A549 (cell line): Measurements from ENCODE around the gene TRAPPC5. TPM values are rescaled to one million over a fixed set of nuclear protein-coding genes. Genes with fewer than 3 reads are reported as not detected.

ENCODE experiments used
- ATAC-seq, 2 experiments: fragments of 200-7000 bp in 1 of 2; fragments of >200 bp in 1 of 2; cut with Nextera tagmentation in 1 of 2; cut with Tn5 transposase in 1 of 2; 3 replicates each; pipeline versions ENCODE4 v1.8.0 to v1.9.1; 2018 to 2020; ENCODE audit warnings: mild to moderate bottlenecking in 1 of 2, moderate library complexity in 1 of 2
- CTCF ChIA-PET: fragments of 300-600 bp; sonication (Branson Sonifier 250); formaldehyde crosslinking; extraction: SDS; loops from one replicate; lab custom pipeline; 2021; ENCODE audit warnings: antibody characterized with exemption, inconsistent platforms; lab: Yijun Ruan, JAX
- POLR2A ChIA-PET: fragments of 350-600 bp; formaldehyde crosslinking; extraction: SDS; loops from one replicate; lab custom pipeline; 2021; ENCODE audit warnings: antibody characterized with exemption, inconsistent platforms; lab: Yijun Ruan, JAX
- DNase-seq, 2 experiments: peaks; one replicate each; pipeline versions ENCODE4 v3.0.0 to v3.0.0-alpha.2; 2011 to 2016; ENCODE audit warnings: low read depth in 1 of 2, low spot score in 1 of 2
- FAIRE-seq: peaks from 2 replicates; lab custom pipeline; 2011; peaks lifted over from hg19 to GRCh38; lab: Jason Lieb, UNC
- H3K27ac ChIP-seq, 2 experiments: fragments of >200 bp; sonication (Bioruptor Twin); formaldehyde crosslinking; 3 replicates each; pipeline ENCODE4 v1.5.1; 2016 to 2017
- H3K4me1 ChIP-seq: fragments of >200 bp; sonication (Bioruptor Twin); formaldehyde crosslinking; 3 replicates; pipeline ENCODE4 v1.6.1; 2016
- H3K4me2 ChIP-seq: fragments of >200 bp; sonication (Bioruptor Twin); formaldehyde crosslinking; 3 replicates; pipeline ENCODE4 v1.6.1; 2016
- H3K4me3 ChIP-seq: fragments of >200 bp; sonication (Bioruptor Twin); formaldehyde crosslinking; 3 replicates; pipeline ENCODE4 v1.5.1; 2016
- H3K9me3 ChIP-seq: fragments of >200 bp; sonication (Bioruptor Twin); formaldehyde crosslinking; 3 replicates; pipeline ENCODE4 v1.6.1; 2016
- CBX8 ChIP-seq: fragments of 200-600 bp; sonication (generic); IDR thresholded peaks from 2 replicates; pipeline ENCODE4 v1.6.1; 2016
- EHF ChIP-seq: fragments of 250-450 bp; sonication (Bioruptor Pico); IDR thresholded peaks from 2 replicates; pipeline ENCODE4 v1.5.0; 2020; ENCODE audit warnings: mild to moderate bottlenecking
- ESRRA ChIP-seq: fragments of 150-350 bp; IDR thresholded peaks from 2 replicates; pipeline ENCODE4 v1.6.1; 2014; ENCODE audit warnings: mild to moderate bottlenecking, low read length, borderline replicate concordance
- HEYL ChIP-seq: fragments of 250-450 bp; sonication (Bioruptor Pico); IDR thresholded peaks from 2 replicates; pipeline ENCODE4 v1.8.0; 2021; ENCODE audit warnings: mild to moderate bottlenecking, moderate library complexity
- HOXA7 ChIP-seq: fragments of 250-450 bp; sonication (Bioruptor Pico); IDR thresholded peaks from 2 replicates; pipeline ENCODE4 v1.5.0; 2020; ENCODE audit warnings: mild to moderate bottlenecking, moderate library complexity
- HOXB13 ChIP-seq: fragments of 250-450 bp; sonication (Bioruptor Pico); IDR thresholded peaks from 2 replicates; pipeline ENCODE4 v1.5.0; 2020; ENCODE audit warnings: low read depth, mild to moderate bottlenecking, moderate library complexity
- HOXB5 ChIP-seq: fragments of 250-450 bp; sonication (Bioruptor Pico); IDR thresholded peaks from 2 replicates; pipeline ENCODE4 v1.5.0; 2020; ENCODE audit warnings: mild to moderate bottlenecking, moderate library complexity
- MYC ChIP-seq: IDR thresholded peaks from 2 replicates; pipeline ENCODE4 v1.6.1; 2012; ENCODE audit warnings: mild to moderate bottlenecking, inconsistent platforms, low read length, improper control_type of control experiment, borderline replicate concordance
- NFE2L2 ChIP-seq: fragments of 150-350 bp; conservative IDR thresholded peaks from 2 replicates; pipeline ENCODE4 v1.6.1; 2014; ENCODE audit warnings: low read length
- NPAS2 ChIP-seq: fragments of 250-450 bp; sonication (Bioruptor Pico); IDR thresholded peaks from 2 replicates; pipeline ENCODE4 v1.8.0; 2022; ENCODE audit warnings: mild to moderate bottlenecking, moderate library complexity, borderline replicate concordance
- NR3C1 ChIP-seq: fragments of >200 bp; sonication (Bioruptor Twin); formaldehyde crosslinking; IDR thresholded peaks from 3 replicates; pipeline ENCODE4 v1.6.1; 2017
- PHF8 ChIP-seq: fragments of 200-600 bp; sonication (generic); IDR thresholded peaks from 2 replicates; pipeline ENCODE4 v1.6.1; 2016; ENCODE audit warnings: low read depth, mild to moderate bottlenecking, antibody characterized with exemption, moderate library complexity, borderline replicate concordance
- POLR2A ChIP-seq: IDR thresholded peaks from 2 replicates; pipeline ENCODE4 v1.6.1; 2012; ENCODE audit warnings: mild to moderate bottlenecking, low read length
- RFX5 ChIP-seq: fragments of 450-650 bp; IDR thresholded peaks from 2 replicates; pipeline ENCODE4 v1.7.1; 2014; ENCODE audit warnings: antibody characterized with exemption, mild to moderate bottlenecking, moderate library complexity
- RNF2 ChIP-seq: fragments of 200-600 bp; sonication (generic); IDR thresholded peaks from 2 replicates; pipeline ENCODE4 v1.6.1; 2016; ENCODE audit warnings: low read depth, mild to moderate bottlenecking, antibody characterized with exemption, moderate library complexity, borderline replicate concordance
- SMC3 ChIP-seq: fragments of >200 bp; sonication (Bioruptor Twin); formaldehyde crosslinking; IDR thresholded peaks from 3 replicates; pipeline ENCODE4 v1.6.1; 2018; ENCODE audit warnings: inconsistent platforms
- ZSCAN20 ChIP-seq: fragments of 250-450 bp; sonication (Bioruptor Pico); IDR thresholded peaks from 2 replicates; pipeline ENCODE4 v1.8.0; 2022; ENCODE audit warnings: mild to moderate bottlenecking, moderate library complexity
- WGBS: methylation state at CpG from one replicate; pipeline ENCODE4 v1.1.6; 2017; ENCODE audit errors: missing lambda C conversion rate; 5-methylcytosine and 5-hydroxymethylcytosine counted together
- polyA plus RNA-seq, 4 experiments: library from polyadenylated mRNA; depleted of rRNA in 3 of 4; stranded (reverse); fragments of >200 nt; fragmentation: RNase III in 1 of 4; extraction: RNeasy Plus Mini Kit Qiagen cat#74134 plus additional on column Dnase treatment in 1 of 4; gene quantifications; 2 replicates in 3 of 4; 3 replicates in 1 of 4; pipeline ENCODE4 v1.2.3, GENCODE V29; 2011 to 2017
- TF ChIP-seq, protein P1 (sequence below): fragments of 450-650 bp; IDR thresholded peaks from 2 replicates; pipeline ENCODE4 v1.6.1; 2014; ENCODE audit warnings: antibody characterized with exemption
- TF ChIP-seq, protein P2 (sequence below): IDR thresholded peaks from 2 replicates; pipeline ENCODE4 v1.6.1; 2012
- TF ChIP-seq, protein P3 (sequence below): fragments of 150-350 bp; IDR thresholded peaks from 2 replicates; pipeline ENCODE4 v1.6.1; 2014; ENCODE audit warnings: low read depth, mild to moderate bottlenecking, low read length
- TF ChIP-seq, protein P4 (sequence below): fragments of 250-450 bp; sonication (Bioruptor Pico); IDR thresholded peaks from 2 replicates; pipeline ENCODE4 v1.5.0; 2020; ENCODE audit warnings: low read depth, mild to moderate bottlenecking, moderate library complexity
- TF ChIP-seq, protein P5 (sequence below): IDR thresholded peaks from 2 replicates; pipeline ENCODE4 v1.6.1; 2012
- TF ChIP-seq, protein P6 (sequence below): IDR thresholded peaks from 2 replicates; pipeline ENCODE4 v1.6.1; 2012; ENCODE audit warnings: low read depth, borderline replicate concordance

Gene TRAPPC5
- polyA plus RNA-seq, 2 of the 4 experiments (the other 2 are of a cell fraction): 31.6 to 59.8 TPM

DNA sequence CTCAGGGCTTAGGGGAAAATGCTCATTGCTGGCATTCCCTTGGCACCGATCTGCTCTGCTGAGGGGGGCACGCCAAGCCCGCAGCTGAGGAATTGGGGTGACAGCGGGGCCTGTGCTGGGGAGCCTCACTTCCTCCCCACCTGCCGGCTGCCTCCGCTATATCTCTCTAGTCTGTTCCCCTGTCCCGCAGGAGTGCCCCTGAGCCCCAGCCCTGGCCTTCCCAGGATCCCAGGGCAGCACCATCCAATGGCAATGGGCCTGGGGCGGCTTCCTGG is 34.3 kb upstream of the TRAPPC5 start:
- POLR2A ChIA-PET: no interaction called here
- no peaks in the 10 kb centered on the region for H3K9me3 ChIP-seq
- CTCF ChIA-PET: no interaction called here
- WGBS: 100% methylated on average over 2 of the region's 8 CpGs
- H3K27ac ChIP-seq: no peak overlapping the region
- ATAC-seq (no peak), FAIRE-seq (no peak), DNase-seq (no peak)
- TF ChIP-seq NPAS2 (CRISPR knock-in tag): no peak
- no peak for TF ChIP-seq RFX5
- TF ChIP-seq, protein P1, sequence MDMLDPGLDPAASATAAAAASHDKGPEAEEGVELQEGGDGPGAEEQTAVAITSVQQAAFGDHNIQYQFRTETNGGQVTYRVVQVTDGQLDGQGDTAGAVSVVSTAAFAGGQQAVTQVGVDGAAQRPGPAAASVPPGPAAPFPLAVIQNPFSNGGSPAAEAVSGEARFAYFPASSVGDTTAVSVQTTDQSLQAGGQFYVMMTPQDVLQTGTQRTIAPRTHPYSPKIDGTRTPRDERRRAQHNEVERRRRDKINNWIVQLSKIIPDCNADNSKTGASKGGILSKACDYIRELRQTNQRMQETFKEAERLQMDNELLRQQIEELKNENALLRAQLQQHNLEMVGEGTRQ: no peak
- TF ChIP-seq HOXB5 (CRISPR knock-in tag): no peak
- H3K4me1 ChIP-seq: no peaks in the 10 kb centered on the region
- H3K4me3 ChIP-seq: no peak overlapping the region
- H3K4me2 ChIP-seq: no peak overlapping the region

DNA sequence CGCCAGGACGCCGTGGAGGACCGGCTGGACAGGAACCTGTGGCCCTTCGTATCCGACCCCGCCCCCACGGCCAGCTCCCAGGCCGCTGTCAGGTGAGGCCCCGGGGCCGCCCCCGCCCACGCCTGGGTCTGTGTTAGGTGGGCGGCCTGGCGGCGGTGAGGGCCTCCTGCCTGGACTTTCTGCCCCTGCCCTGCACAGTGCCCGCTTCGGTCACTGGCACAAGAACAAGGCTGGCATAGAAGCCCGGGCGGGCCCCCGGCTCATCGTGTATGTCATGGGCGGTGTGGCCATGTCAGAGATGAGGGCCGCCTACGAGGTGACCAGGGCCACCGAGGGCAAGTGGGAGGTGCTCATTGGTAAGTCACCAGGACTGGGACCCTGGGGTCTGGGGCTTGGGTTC is 33.5 kb upstream of the TRAPPC5 start:
- ATAC-seq: no peak
- H3K27ac ChIP-seq: no peak overlapping the region
- 90% methylated on average over 2 of the region's 26 CpGs for WGBS
- H3K4me3 ChIP-seq: no peak overlapping the region
- FAIRE-seq: no peak
- DNase-seq: no peak
- no peaks in the 10 kb centered on the region for H3K4me1 ChIP-seq
- H3K4me2 ChIP-seq: no peak overlapping the region
- POLR2A ChIA-PET: no interaction called here
- TF ChIP-seq NFE2L2 (no peak), EHF (CRISPR knock-in tag) (no peak), SMC3 (no peak), ZSCAN20 (CRISPR knock-in tag) (no peak), HOXB5 (CRISPR knock-in tag) (no peak), HOXB13 (CRISPR knock-in tag) (no peak), HEYL (CRISPR knock-in tag) (no peak), MYC (no peak), ESRRA (no peak), NPAS2 (CRISPR knock-in tag) (no peak), RNF2 (no peak), HOXA7 (CRISPR knock-in tag) (no peak), NR3C1 (no peak)
- TF ChIP-seq, protein P2, sequence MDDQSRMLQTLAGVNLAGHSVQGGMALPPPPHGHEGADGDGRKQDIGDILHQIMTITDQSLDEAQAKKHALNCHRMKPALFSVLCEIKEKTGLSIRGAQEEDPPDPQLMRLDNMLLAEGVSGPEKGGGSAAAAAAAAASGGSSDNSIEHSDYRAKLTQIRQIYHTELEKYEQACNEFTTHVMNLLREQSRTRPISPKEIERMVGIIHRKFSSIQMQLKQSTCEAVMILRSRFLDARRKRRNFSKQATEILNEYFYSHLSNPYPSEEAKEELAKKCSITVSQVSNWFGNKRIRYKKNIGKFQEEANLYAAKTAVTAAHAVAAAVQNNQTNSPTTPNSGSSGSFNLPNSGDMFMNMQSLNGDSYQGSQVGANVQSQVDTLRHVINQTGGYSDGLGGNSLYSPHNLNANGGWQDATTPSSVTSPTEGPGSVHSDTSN: no peak
- TF ChIP-seq, protein P3, sequence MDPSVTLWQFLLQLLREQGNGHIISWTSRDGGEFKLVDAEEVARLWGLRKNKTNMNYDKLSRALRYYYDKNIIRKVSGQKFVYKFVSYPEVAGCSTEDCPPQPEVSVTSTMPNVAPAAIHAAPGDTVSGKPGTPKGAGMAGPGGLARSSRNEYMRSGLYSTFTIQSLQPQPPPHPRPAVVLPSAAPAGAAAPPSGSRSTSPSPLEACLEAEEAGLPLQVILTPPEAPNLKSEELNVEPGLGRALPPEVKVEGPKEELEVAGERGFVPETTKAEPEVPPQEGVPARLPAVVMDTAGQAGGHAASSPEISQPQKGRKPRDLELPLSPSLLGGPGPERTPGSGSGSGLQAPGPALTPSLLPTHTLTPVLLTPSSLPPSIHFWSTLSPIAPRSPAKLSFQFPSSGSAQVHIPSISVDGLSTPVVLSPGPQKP: no peak
- TF ChIP-seq, protein P4, sequence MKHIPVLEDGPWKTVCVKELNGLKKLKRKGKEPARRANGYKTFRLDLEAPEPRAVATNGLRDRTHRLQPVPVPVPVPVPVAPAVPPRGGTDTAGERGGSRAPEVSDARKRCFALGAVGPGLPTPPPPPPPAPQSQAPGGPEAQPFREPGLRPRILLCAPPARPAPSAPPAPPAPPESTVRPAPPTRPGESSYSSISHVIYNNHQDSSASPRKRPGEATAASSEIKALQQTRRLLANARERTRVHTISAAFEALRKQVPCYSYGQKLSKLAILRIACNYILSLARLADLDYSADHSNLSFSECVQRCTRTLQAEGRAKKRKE (CRISPR knock-in tag): no peak
- CTCF ChIA-PET: interaction anchor here (1.0 kb wide), 1 partner anchor 10 kb away, joined by 3 read pairs; no protein-coding TSS in a partner anchor
- no peaks in the 10 kb centered on the region for H3K9me3 ChIP-seq

DNA sequence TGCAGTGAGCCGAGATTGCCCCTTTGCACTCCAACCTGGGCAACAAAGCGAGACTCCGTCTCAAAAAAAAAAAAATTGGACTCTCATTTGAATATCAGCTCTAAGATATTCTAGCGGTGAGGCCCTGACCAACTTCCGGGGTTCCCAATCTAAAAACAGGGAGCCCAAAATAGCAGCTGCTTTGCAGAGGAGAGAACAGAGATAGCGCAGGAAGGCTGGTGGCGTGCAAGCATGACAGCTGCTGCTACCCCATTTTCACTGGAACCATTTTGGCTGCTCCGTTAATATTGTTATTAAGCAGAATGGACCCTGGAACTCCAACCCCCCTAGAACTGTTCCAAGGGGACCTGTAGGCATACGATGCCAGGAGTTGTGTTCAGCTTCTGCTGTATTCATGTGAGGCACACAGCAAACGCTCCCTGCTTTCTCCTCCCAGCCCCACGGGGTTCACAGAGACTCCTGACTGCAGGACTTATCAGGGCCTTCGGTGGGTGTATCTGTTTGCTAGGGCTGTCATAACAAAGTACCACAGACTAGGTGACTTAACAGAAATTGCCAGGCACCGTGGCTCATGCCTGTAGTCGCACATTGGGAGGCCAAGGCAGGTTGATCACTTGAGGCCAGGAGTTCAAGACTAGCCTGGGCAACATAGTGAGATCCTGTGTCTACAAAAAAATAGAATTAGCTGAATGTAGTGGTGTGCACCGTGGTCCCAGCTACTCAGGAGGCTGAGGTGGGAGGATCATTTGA is 32.2 kb upstream of the TRAPPC5 start:
- FAIRE-seq: no peak
- WGBS: 88% methylated on average over 12 of the region's 15 CpGs
- H3K4me3 ChIP-seq: no peak overlapping the region
- TF ChIP-seq, protein P5, sequence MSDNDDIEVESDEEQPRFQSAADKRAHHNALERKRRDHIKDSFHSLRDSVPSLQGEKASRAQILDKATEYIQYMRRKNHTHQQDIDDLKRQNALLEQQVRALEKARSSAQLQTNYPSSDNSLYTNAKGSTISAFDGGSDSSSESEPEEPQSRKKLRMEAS: no peak
- TF ChIP-seq, protein P6, sequence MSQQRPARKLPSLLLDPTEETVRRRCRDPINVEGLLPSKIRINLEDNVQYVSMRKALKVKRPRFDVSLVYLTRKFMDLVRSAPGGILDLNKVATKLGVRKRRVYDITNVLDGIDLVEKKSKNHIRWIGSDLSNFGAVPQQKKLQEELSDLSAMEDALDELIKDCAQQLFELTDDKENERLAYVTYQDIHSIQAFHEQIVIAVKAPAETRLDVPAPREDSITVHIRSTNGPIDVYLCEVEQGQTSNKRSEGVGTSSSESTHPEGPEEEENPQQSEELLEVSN: no peak
- TF ChIP-seq POLR2A (no peak), CBX8 (no peak), PHF8 (no peak)
- TF ChIP-seq, all 56 proteins: peak for 0
- DNase-seq (no peak), ATAC-seq (no peak)
- no peak overlapping the region for H3K27ac ChIP-seq
- H3K9me3 ChIP-seq: no peaks in the 10 kb centered on the region
- CTCF ChIA-PET: interaction anchor here (0.9 to 1.8 kb wide), 3 partner anchors 25 to 32 kb away, joined by 3 to 5 read pairs (median 5); partner anchors contain the start of gene TRAPPC5
- POLR2A ChIA-PET: no interaction called here
- no peaks in the 10 kb centered on the region for H3K4me1 ChIP-seq
- no peak overlapping the region for H3K4me2 ChIP-seq
